GM18873 (cell line): ENCODE results near the gene SPATA19.

Experiments used
- ATAC-seq: cut with Tn5 transposase; IDR thresholded peaks from one replicate; pipeline ENCODE4 v1.9.1; 2021; ENCODE audit warnings: mild to moderate bottlenecking, moderate library complexity, moderate number of reproducible peaks; ENCODE audit not compliant: unreplicated experiment, low FRiP score

SPATA19 gene

DNA sequence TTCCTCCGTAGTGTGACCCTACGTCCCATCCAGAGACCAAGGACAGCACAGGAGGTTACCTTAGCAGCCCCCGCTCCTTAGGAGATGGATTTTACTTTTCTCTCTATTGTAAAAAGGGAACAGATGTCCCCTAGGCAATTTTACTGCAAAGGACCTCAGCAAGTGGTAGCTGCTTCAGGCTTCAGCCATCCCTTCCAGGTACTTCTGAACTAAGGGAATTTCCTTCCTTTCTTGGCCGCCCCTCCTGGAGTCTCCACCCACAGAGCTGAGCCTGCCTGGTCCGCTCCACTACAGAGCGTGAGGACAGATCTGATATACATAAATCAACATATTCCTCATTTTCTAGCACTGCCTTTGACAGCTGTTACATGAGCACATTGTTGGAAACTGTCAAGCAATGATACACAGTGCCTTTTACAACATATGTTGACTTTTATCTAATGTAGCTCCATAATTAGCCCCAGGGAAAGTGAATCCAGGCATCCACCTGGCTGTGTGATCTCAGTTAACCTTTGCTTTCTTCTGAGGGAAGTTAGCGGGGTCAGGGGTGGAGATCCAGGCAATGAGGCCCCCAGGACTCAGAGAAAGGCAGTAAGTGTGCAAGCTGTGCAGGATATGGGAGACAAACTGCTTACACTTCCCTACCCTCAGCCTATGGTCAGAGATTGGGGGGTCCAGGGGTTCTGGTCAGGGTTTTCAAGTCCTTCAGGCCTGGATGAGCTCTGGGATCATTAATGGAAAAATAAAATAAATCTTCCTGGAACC lies 51.9 kb downstream of the SPATA19 start:
- no peak for ATAC-seq

DNA sequence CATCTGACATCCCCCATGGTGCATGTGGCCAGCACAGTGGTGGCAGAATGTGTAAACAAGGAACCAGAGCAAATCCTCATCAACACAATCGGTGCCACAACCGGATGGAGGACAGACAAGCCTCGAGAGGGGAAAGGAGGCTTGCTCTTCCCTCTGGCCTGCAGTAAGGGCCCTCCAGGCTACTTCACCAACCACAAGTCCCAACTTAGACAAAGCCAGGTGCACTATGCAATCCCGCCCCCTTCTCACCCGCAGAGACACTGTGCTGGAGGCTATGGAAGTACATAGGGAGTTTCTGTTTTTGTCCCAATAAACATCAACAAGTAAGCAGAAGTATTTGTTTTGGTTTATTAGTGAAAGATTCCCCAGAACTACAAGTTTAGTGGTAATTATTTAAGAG lies 54.3 kb downstream of the SPATA19 start:
- no peak for ATAC-seq
